KOPT-K1 (cell line): ENCODE results near the gene CYP27C1.

ENCODE experiments used
- H3K27ac ChIP-seq: fragments of 200-600 bp; sonication (generic); 2 replicates; pipeline ENCODE4 v1.5.1; 2016; ENCODE audit warnings: antibody characterized with exemption, mild to moderate bottlenecking, low read depth, low read length; ENCODE audit not compliant: poor library complexity, severe bottlenecking
- H3K36me3 ChIP-seq: fragments of 200-600 bp; sonication (generic); 2 replicates; pipeline ENCODE4 v1.5.1; 2017; ENCODE audit warnings: antibody characterized with exemption, mild to moderate bottlenecking, low read length, moderate library complexity; ENCODE audit not compliant: insufficient read depth
- H3K9me3 ChIP-seq: fragments of 200-600 bp; sonication (generic); 2 replicates; pipeline ENCODE4 v1.5.1; 2017; ENCODE audit warnings: antibody characterized with exemption, low read length, mild to moderate bottlenecking; ENCODE audit not compliant: insufficient read depth, poor library complexity, severe bottlenecking

The CYP27C1 gene

GRCh38 chr2:127142663-127143630 lies 77.2 kb downstream of the CYP27C1 start:
- Histone ChIP-seq H3K27ac (no peak overlapping the region), H3K36me3 (no peaks in the 10 kb centered on the region)

GRCh38 chr2:127140538-127140937 lies 79.6 kb downstream of the CYP27C1 start:
- peaks cover 21% of the 10 kb centered on the region for H3K9me3 ChIP-seq
- no peaks in the 10 kb centered on the region for H3K36me3 ChIP-seq
- no peak overlapping the region for H3K27ac ChIP-seq

More at GRCh38 chr2:127142663-127143630, 77.2 kb downstream of the CYP27C1 start:
- H3K9me3 ChIP-seq: peaks cover 21% of the 10 kb centered on the region

GRCh38 chr2:127139766-127140165 lies 80.3 kb downstream of the CYP27C1 start:
- Histone ChIP-seq H3K27ac (no peak overlapping the region), H3K9me3 (peaks cover 21% of the 10 kb centered on the region), H3K36me3 (no peaks in the 10 kb centered on the region)

GRCh38 chr2:127138281-127138680 lies 81.8 kb downstream of the CYP27C1 start:
- Histone ChIP-seq H3K36me3 (no peaks in the 10 kb centered on the region), H3K27ac (no peak overlapping the region), H3K9me3 (peaks cover 21% of the 10 kb centered on the region)

- Histone ChIP-seq H3K27ac (no peak overlapping the region), H3K36me3 (no peaks in the 10 kb centered on the region), H3K9me3 (peaks cover 21% of the 10 kb centered on the region)
Measured at GRCh38 chr2:127137741-127138140, 82.4 kb downstream of the CYP27C1 start.

- peaks cover 21% of the 10 kb centered on the region for H3K9me3 ChIP-seq
- no peaks in the 10 kb centered on the region for H3K36me3 ChIP-seq
- no peak overlapping the region for H3K27ac ChIP-seq
Measured at GRCh38 chr2:127137225-127137624, 82.9 kb downstream of the CYP27C1 start.

GRCh38 chr2:127134833-127135830 lies 85.0 kb downstream of the CYP27C1 start:
- Histone ChIP-seq H3K9me3 (peaks cover 16% of the 10 kb centered on the region), H3K36me3 (no peaks in the 10 kb centered on the region), H3K27ac (no peak overlapping the region)

- Histone ChIP-seq H3K27ac (no peak overlapping the region), H3K9me3 (peaks cover 7% of the 10 kb centered on the region)
Measured at GRCh38 chr2:127134235-127134634, 85.9 kb downstream of the CYP27C1 start.

More at GRCh38 chr2:127134235-127134634, 85.9 kb downstream of the CYP27C1 start:
- no peaks in the 10 kb centered on the region for H3K36me3 ChIP-seq
